K562 (cell line): Measurements from ENCODE around the gene R3HDM1. TPM values are rescaled to one million over a fixed set of nuclear protein-coding genes. Genes with fewer than 3 reads are reported as not detected.

ENCODE experiments used
- ARID4B ChIP-seq: sonication (generic); formaldehyde crosslinking; IDR thresholded peaks from 2 replicates; pipeline ENCODE4 v1.8.0; 2022; ENCODE audit warnings: mild to moderate bottlenecking, missing genetic modification reagents
- ATF1 ChIP-seq, 2 experiments: fragments of 450-650 bp in 1 of 2; IDR thresholded peaks; 2 replicates each; pipeline ENCODE4 v1.6.1; 2016; ENCODE audit warnings: missing compliant biosample characterization in 1 of 2, missing genetic modification characterization in 1 of 2
- CUX1 ChIP-seq: fragments of 200-800 bp; sonication (Bioruptor generic); IDR thresholded peaks from 2 replicates; pipeline ENCODE4 v1.6.1; 2016; ENCODE audit warnings: missing genetic modification characterization, missing compliant biosample characterization
- ESRRB ChIP-seq: fragments of 250-450 bp; sonication (Bioruptor Pico); IDR thresholded peaks from 2 replicates; pipeline ENCODE4 v1.5.0; 2020; ENCODE audit warnings: mild to moderate bottlenecking, moderate library complexity, borderline replicate concordance
- GATAD2B ChIP-seq: fragments of 450-650 bp; IDR thresholded peaks from 2 replicates; pipeline ENCODE4 v1.6.1; 2017; ENCODE audit warnings: mild to moderate bottlenecking, borderline replicate concordance
- JUND ChIP-seq, 2 experiments: IDR thresholded peaks; 2 replicates in 1 of 2; 3 replicates in 1 of 2; pipeline ENCODE4 v1.6.1; 2011; ENCODE audit warnings: borderline replicate concordance in 2 of 2, low read depth in 2 of 2, low read length in 2 of 2, improper control_type of control experiment in 1 of 2, missing biosample characterization in 1 of 2, missing genetic modification characterization in 1 of 2, missing genetic modification reagents in 1 of 2
- KDM4B ChIP-seq, 2 experiments: fragments of 450-650 bp in 1 of 2; sonication (generic) in 1 of 2; IDR thresholded peaks; 2 replicates each; pipeline ENCODE4 v1.6.1; 2016 to 2017; ENCODE audit warnings: borderline replicate concordance in 2 of 2, antibody characterized with exemption in 1 of 2, low read depth in 1 of 2, mild to moderate bottlenecking in 1 of 2
- KHSRP ChIP-seq: fragments of 450-650 bp; IDR thresholded peaks from 2 replicates; pipeline ENCODE4 v1.6.1; 2017
- NONO ChIP-seq, 2 experiments: fragments of 200-400 bp in 1 of 2; fragments of 450-650 bp in 1 of 2; formaldehyde crosslinking in 1 of 2; IDR thresholded peaks; 2 replicates each; pipeline ENCODE4 v1.6.1; 2017; ENCODE audit warnings: low read depth in 2 of 2, mild to moderate bottlenecking in 2 of 2, moderate library complexity in 2 of 2, low read length in 1 of 2
- POLR2AphosphoS2 ChIP-seq: IDR thresholded peaks from 2 replicates; pipeline ENCODE4 v1.6.1; 2012; ENCODE audit warnings: low read length, improper control_type of control experiment
- PURB ChIP-seq: sonication (generic); formaldehyde crosslinking; IDR thresholded peaks from 2 replicates; pipeline ENCODE4 v1.9.0; 2021; ENCODE audit warnings: low read depth, mild to moderate bottlenecking, missing genetic modification reagents
- STAT5A ChIP-seq: IDR thresholded peaks from 2 replicates; pipeline ENCODE4 v1.6.1; 2012; ENCODE audit warnings: low read length, inconsistent platforms, borderline replicate concordance
- THAP12 ChIP-seq: fragments of 250-450 bp; sonication (Bioruptor Pico); IDR thresholded peaks from 2 replicates; pipeline ENCODE4 v1.9.0; 2021; ENCODE audit warnings: mild to moderate bottlenecking, inconsistent platforms
- ZKSCAN8 ChIP-seq: fragments of 200-800 bp; sonication (Bioruptor generic); IDR thresholded peaks from 2 replicates; pipeline ENCODE4 v1.6.1; 2016; ENCODE audit warnings: missing genetic modification characterization, missing compliant biosample characterization
- ZNF224 ChIP-seq: sonication (generic); formaldehyde crosslinking; IDR thresholded peaks from 2 replicates; pipeline ENCODE4 v1.8.0; 2022; ENCODE audit warnings: mild to moderate bottlenecking, missing genetic modification reagents
- ZNF282 ChIP-seq: sonication (generic); formaldehyde crosslinking; IDR thresholded peaks from 2 replicates; pipeline ENCODE4 v1.8.1; 2023; ENCODE audit warnings: missing genetic modification reagents
- ZNF431 ChIP-seq: sonication (generic); formaldehyde crosslinking; IDR thresholded peaks from 2 replicates; pipeline ENCODE4 v1.8.0; 2022; ENCODE audit warnings: mild to moderate bottlenecking, missing genetic modification reagents
- polyA plus RNA-seq, 8 experiments: library from polyadenylated mRNA; depleted of rRNA in 4 of 8; stranded (reverse) in 5 of 8; unstranded in 3 of 8; fragments of >200 nt; fragmentation: Nextera tagmentation in 2 of 8; fragmentation: Illumina TruSeq in 1 of 8; extraction: Ambion mirVana in 2 of 8; extraction: Trizol in 1 of 8; gene quantifications; 2 replicates each; pipeline versions ENCODE4 v1.2.1 to v1.2.3, GENCODE V29; 2011 to 2014; ENCODE audit warnings: inconsistent platforms in 1 of 8, missing spikeins in 1 of 8
- total RNA-seq, 7 experiments: library from RNA; depleted of rRNA in 6 of 7; stranded (reverse); fragments of >200 nt in 6 of 7; fragmentation: Illumina TruSeq in 2 of 7; extraction: Trizol in 2 of 7; gene quantifications; 2 replicates each; pipeline versions ENCODE4 v1.2.1 to v1.2.3, GENCODE V29; 2011 to 2021; ENCODE audit warnings: low replicate concordance in 1 of 7

R3HDM1 gene
- total and polyA plus RNA-seq, 9 of the 15 experiments (the other 6 are each of a cell fraction or from before 2014, with no cell fraction given) = 12.4 to 89.4 (median 31.0) TPM

GRCh38 chr2:135709992-135710391 is 178.7 kb downstream of the R3HDM1 start (continued):
- TF ChIP-seq ZNF431 (CRISPR knock-in tag) (no peak), PURB (no peak), ZNF282 (CRISPR knock-in tag) (no peak), ARID4B (CRISPR knock-in tag) (no peak), POLR2AphosphoS2 (no peak), ESRRB (no peak), CUX1 (CRISPR knock-in tag) (no peak), KHSRP (no peak), NONO (IDR thresholded peaks at IDR 0.05; ENCODE audit: low read depth in 2 of 2, low read length in 1 of 2) (no peak), ZNF224 (no peak), ATF1 (CRISPR knock-in tag; IDR thresholded peaks at IDR 0.05) (no peak), ATF1 (tag; IDR thresholded peaks at IDR 0.05) (peak; percentile 11; the same call in 1 of the 2 replicates), GATAD2B (no peak), JUND (IDR thresholded peaks at IDR 0.05; ENCODE audit: borderline replicate concordance, low read depth, low read length) (no peak), JUND (tag; IDR thresholded peaks at IDR 0.05; ENCODE audit: borderline replicate concordance, low read depth, low read length) (no peak), STAT5A (no peak), ZKSCAN8 (CRISPR knock-in tag) (no peak), KDM4B (IDR thresholded peaks at IDR 0.05; ENCODE audit: borderline replicate concordance in 2 of 2, low read depth in 1 of 2) (no peak), THAP12 (CRISPR knock-in tag) (no peak)
